ENCODE measurements around the gene ZNF346.
"Not testable (repeated sequence)": the region's sequence is repeated elsewhere in the genome, so short reads cannot be mapped to it uniquely, and the experiment has no call there.

The ZNF346 gene

GRCh38 chr5:177044641-177045040, 22.1 kb downstream of the ZNF346 start:
- no peaks in the 10 kb centered on the region for H3K36me3 ChIP-seq (ENCODE audit: control insufficient read depth, insufficient read depth, low read length)

GRCh38 chr5:177045631-177046030, 23.1 kb downstream of the ZNF346 start:
- Histone ChIP-seq H3K27me3 (ENCODE audit: control insufficient read depth, insufficient read depth, low read length) (no peaks in the 10 kb centered on the region), H3K4me3 (ENCODE audit: low read length) (no peak overlapping the region), H3K9me3 (ENCODE audit: control insufficient read depth, low read length) (no peaks in the 10 kb centered on the region), H3K4me1 (ENCODE audit: control insufficient read depth, insufficient read depth, low read length) (no peaks in the 10 kb centered on the region), H3K9ac (ENCODE audit: low read length) (no peak overlapping the region), H3K36me3 (ENCODE audit: control insufficient read depth, insufficient read depth, low read length) (no peaks in the 10 kb centered on the region)

More at GRCh38 chr5:177044641-177045040, 22.1 kb downstream of the ZNF346 start:
- H3K9me3 ChIP-seq (ENCODE audit: control insufficient read depth, low read length) = no peaks in the 10 kb centered on the region
- no peaks in the 10 kb centered on the region for H3K27me3 ChIP-seq (ENCODE audit: control insufficient read depth, insufficient read depth, low read length)
- H3K4me1 ChIP-seq (ENCODE audit: control insufficient read depth, insufficient read depth, low read length) = no peaks in the 10 kb centered on the region
- H3K9ac ChIP-seq (ENCODE audit: low read length) = no peak overlapping the region
- no peak overlapping the region for H3K4me3 ChIP-seq (ENCODE audit: low read length)

GRCh38 chr5:177048531-177048930, 26.0 kb downstream of the ZNF346 start:
- not testable (repeated sequence) for H3K9ac ChIP-seq (ENCODE audit: low read length); H3K27me3 ChIP-seq (ENCODE audit: control insufficient read depth, insufficient read depth, low read length); H3K4me3 ChIP-seq (ENCODE audit: low read length); H3K36me3 ChIP-seq (ENCODE audit: control insufficient read depth, insufficient read depth, low read length); H3K4me1 ChIP-seq (ENCODE audit: control insufficient read depth, insufficient read depth, low read length); H3K9me3 ChIP-seq (ENCODE audit: control insufficient read depth, low read length)

GRCh38 chr5:177049285-177049684, 26.8 kb downstream of the ZNF346 start:
- no peaks in the 10 kb centered on the region for H3K4me1 ChIP-seq (ENCODE audit: control insufficient read depth, insufficient read depth, low read length)
- no peak overlapping the region for H3K4me3 ChIP-seq (ENCODE audit: low read length)
- H3K9ac ChIP-seq (ENCODE audit: low read length) = no peak overlapping the region
- H3K9me3 ChIP-seq (ENCODE audit: control insufficient read depth, low read length) = no peaks in the 10 kb centered on the region
- no peaks in the 10 kb centered on the region for H3K27me3 ChIP-seq (ENCODE audit: control insufficient read depth, insufficient read depth, low read length)
- no peaks in the 10 kb centered on the region for H3K36me3 ChIP-seq (ENCODE audit: control insufficient read depth, insufficient read depth, low read length)

GRCh38 chr5:177064500-177065277, 42.2 kb downstream of the ZNF346 start:
- H3K4me3 ChIP-seq (ENCODE audit: low read length) = no peak overlapping the region
- H3K9me3 ChIP-seq (ENCODE audit: control insufficient read depth, low read length) = no peaks in the 10 kb centered on the region
- H3K36me3 ChIP-seq (ENCODE audit: control insufficient read depth, insufficient read depth, low read length) = no peaks in the 10 kb centered on the region
- H3K4me1 ChIP-seq (ENCODE audit: control insufficient read depth, insufficient read depth, low read length) = no peaks in the 10 kb centered on the region
- H3K9ac ChIP-seq (ENCODE audit: low read length) = no peak overlapping the region
- no peaks in the 10 kb centered on the region for H3K27me3 ChIP-seq (ENCODE audit: control insufficient read depth, insufficient read depth, low read length)

- H3K9ac ChIP-seq (ENCODE audit: low read length) = no peak overlapping the region
- no peak overlapping the region for H3K4me3 ChIP-seq (ENCODE audit: low read length)
- no peaks in the 10 kb centered on the region for H3K27me3 ChIP-seq (ENCODE audit: control insufficient read depth, insufficient read depth, low read length)
- H3K4me1 ChIP-seq (ENCODE audit: control insufficient read depth, insufficient read depth, low read length) = no peaks in the 10 kb centered on the region
- no peaks in the 10 kb centered on the region for H3K9me3 ChIP-seq (ENCODE audit: control insufficient read depth, low read length)
- no peaks in the 10 kb centered on the region for H3K36me3 ChIP-seq (ENCODE audit: control insufficient read depth, insufficient read depth, low read length)
Observed at GRCh38 chr5:177065491-177065890, 43.0 kb downstream of the ZNF346 start.

GRCh38 chr5:177066224-177066623, 43.7 kb downstream of the ZNF346 start:
- Histone ChIP-seq H3K4me1 (ENCODE audit: control insufficient read depth, insufficient read depth, low read length) (no peaks in the 10 kb centered on the region), H3K4me3 (ENCODE audit: low read length) (no peak overlapping the region), H3K9me3 (ENCODE audit: control insufficient read depth, low read length) (no peaks in the 10 kb centered on the region), H3K9ac (ENCODE audit: low read length) (no peak overlapping the region), H3K27me3 (ENCODE audit: control insufficient read depth, insufficient read depth, low read length) (no peaks in the 10 kb centered on the region), H3K36me3 (ENCODE audit: control insufficient read depth, insufficient read depth, low read length) (no peaks in the 10 kb centered on the region)

- Histone ChIP-seq H3K9ac (ENCODE audit: low read length) (no peak overlapping the region), H3K4me3 (ENCODE audit: low read length) (no peak overlapping the region), H3K27me3 (ENCODE audit: control insufficient read depth, insufficient read depth, low read length) (no peaks in the 10 kb centered on the region), H3K36me3 (ENCODE audit: control insufficient read depth, insufficient read depth, low read length) (no peaks in the 10 kb centered on the region), H3K9me3 (ENCODE audit: control insufficient read depth, low read length) (no peaks in the 10 kb centered on the region), H3K4me1 (ENCODE audit: control insufficient read depth, insufficient read depth, low read length) (no peaks in the 10 kb centered on the region)
Observed at GRCh38 chr5:177067503-177067902, 45.0 kb downstream of the ZNF346 start.

GRCh38 chr5:177070536-177071191, 48.2 kb downstream of the ZNF346 start:
- Histone ChIP-seq H3K9ac (ENCODE audit: low read length) (no peak overlapping the region), H3K36me3 (ENCODE audit: control insufficient read depth, insufficient read depth, low read length) (no peaks in the 10 kb centered on the region)

GRCh38 chr5:177071666-177072385, 49.3 kb downstream of the ZNF346 start:
- H3K27me3 ChIP-seq (ENCODE audit: control insufficient read depth, insufficient read depth, low read length) = no peaks in the 10 kb centered on the region
- H3K9ac ChIP-seq (ENCODE audit: low read length) = no peak overlapping the region
- no peak overlapping the region for H3K4me3 ChIP-seq (ENCODE audit: low read length)
- H3K36me3 ChIP-seq (ENCODE audit: control insufficient read depth, insufficient read depth, low read length) = no peaks in the 10 kb centered on the region
- H3K4me1 ChIP-seq (ENCODE audit: control insufficient read depth, insufficient read depth, low read length) = no peaks in the 10 kb centered on the region
- H3K9me3 ChIP-seq (ENCODE audit: control insufficient read depth, low read length) = no peaks in the 10 kb centered on the region

More at GRCh38 chr5:177070536-177071191, 48.2 kb downstream of the ZNF346 start:
- no peaks in the 10 kb centered on the region for H3K9me3 ChIP-seq (ENCODE audit: control insufficient read depth, low read length)
- H3K4me1 ChIP-seq (ENCODE audit: control insufficient read depth, insufficient read depth, low read length) = no peaks in the 10 kb centered on the region
- no peaks in the 10 kb centered on the region for H3K27me3 ChIP-seq (ENCODE audit: control insufficient read depth, insufficient read depth, low read length)
- H3K4me3 ChIP-seq (ENCODE audit: low read length) = no peak overlapping the region

- no peaks in the 10 kb centered on the region for H3K27me3 ChIP-seq (ENCODE audit: control insufficient read depth, insufficient read depth, low read length)
- no peaks in the 10 kb centered on the region for H3K4me1 ChIP-seq (ENCODE audit: control insufficient read depth, insufficient read depth, low read length)
- no peak overlapping the region for H3K9ac ChIP-seq (ENCODE audit: low read length)
- H3K9me3 ChIP-seq (ENCODE audit: control insufficient read depth, low read length) = no peaks in the 10 kb centered on the region
- no peaks in the 10 kb centered on the region for H3K36me3 ChIP-seq (ENCODE audit: control insufficient read depth, insufficient read depth, low read length)
- no peak overlapping the region for H3K4me3 ChIP-seq (ENCODE audit: low read length)
Observed at GRCh38 chr5:177077335-177077734, 54.8 kb downstream of the ZNF346 start.

GRCh38 chr5:177079606-177080005, 57.1 kb downstream of the ZNF346 start:
- Histone ChIP-seq H3K27me3 (ENCODE audit: control insufficient read depth, insufficient read depth, low read length) (no peaks in the 10 kb centered on the region), H3K4me1 (ENCODE audit: control insufficient read depth, insufficient read depth, low read length) (no peaks in the 10 kb centered on the region), H3K4me3 (ENCODE audit: low read length) (no peak overlapping the region), H3K36me3 (ENCODE audit: control insufficient read depth, insufficient read depth, low read length) (no peaks in the 10 kb centered on the region), H3K9ac (ENCODE audit: low read length) (no peak overlapping the region), H3K9me3 (ENCODE audit: control insufficient read depth, low read length) (no peaks in the 10 kb centered on the region)

All from mucosa of stomach (tissue), 1 donor.